G401.6 (cell line): ENCODE results near the gene HUNK.
"Not testable (repeated sequence)": the region's sequence is repeated elsewhere in the genome, so short reads cannot be mapped to it uniquely, and the experiment has no call there.

Experiments
- FAIRE-seq: peaks from 2 replicates; lab custom pipeline; 2012; peaks lifted over from hg19 to GRCh38; lab: Jason Lieb, UNC

HUNK gene

DNA sequence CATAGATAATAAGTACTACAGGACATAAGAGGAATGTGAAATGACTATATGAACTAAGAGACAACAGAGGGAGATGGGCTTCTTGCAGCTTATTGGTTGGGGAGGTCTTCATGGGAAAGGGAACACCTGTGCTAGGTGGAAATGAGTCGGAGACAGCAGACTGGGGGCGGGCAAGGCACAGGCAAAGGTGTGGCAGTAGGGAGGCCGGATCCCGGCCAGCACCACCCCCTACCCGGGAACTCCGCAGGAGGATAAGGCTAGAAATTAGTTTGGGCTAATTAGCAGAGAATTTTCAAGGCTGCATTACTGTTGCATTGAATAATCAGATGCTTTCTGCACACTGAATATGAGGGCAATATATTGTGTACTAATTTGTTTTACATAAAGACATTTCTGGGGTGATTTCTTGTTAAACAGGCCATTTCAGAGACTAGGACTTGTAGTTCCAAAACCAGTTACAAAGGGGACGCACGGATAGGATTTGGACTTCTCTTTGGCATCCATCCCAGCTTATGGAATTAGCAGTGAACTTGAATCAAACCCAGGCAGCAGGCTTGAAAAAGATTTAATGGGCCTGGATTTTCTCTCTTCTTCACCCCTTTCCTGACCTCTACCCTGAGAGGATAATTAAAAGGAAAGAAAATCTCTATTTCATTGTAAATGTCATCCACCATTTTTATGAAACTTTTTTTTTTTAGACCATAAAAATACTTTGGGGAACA, 2.2 kb upstream of the HUNK start:
- FAIRE-seq = no peak

DNA sequence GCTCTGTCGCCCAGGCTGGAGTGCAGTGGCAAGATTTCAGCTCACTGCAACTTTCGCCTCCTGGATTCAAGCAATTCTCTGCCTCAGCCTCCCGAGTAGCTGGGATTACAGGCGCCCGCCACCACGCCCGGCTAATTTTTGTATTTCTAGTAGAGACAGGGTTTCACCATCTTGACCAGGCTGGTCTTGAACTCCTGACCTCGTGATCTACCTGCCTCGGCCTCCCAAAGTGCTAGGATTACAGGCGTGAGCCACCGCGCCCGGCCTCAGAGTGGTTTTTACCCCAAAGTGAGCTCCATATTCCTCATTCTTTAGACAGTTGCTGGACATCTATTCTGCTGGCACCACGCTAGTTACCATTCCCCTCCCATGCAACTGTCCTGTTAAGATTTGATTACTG, 1.4 kb upstream of the HUNK start:
- FAIRE-seq = not testable (repeated sequence)

DNA sequence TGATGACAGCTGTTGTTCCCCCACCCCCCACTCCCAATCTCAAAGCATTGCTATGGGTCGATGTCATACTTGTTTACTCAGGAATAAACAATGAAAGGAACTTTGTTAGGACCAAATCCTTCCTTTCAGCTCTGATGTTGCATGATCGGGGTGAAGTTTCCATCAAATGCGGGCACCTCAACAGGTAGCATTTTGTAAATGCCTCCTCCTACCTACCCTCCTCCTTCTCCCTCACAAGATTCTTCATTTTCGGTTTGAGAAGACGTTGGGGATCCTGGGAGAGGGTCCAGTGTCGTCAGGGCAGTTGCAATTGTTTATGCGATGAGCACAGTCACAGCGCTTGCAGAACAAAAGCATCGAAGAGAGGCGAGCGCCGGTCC, 758 bp upstream of the HUNK start:
- no peak for FAIRE-seq

DNA sequence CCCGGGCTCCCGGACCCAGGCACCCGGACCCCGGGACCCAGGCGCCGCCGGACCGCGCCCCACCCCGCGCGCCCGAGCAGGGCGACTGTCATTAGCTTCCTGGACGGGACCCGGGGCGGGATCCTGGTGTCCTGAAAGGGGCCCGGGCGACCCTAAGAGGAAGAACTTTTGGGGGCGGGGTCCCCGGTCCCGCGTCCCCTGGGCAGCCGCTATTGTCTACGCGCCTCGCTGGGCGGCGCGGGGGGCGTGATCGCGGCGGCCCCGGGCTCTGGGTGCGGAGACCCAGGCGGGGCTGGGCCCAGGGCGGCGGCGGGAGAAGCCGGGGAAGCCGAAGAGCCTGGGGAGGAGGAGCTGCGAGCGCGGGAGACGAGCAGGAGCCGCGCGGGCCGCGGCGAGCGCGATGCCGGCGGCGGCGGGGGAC, 465 bp downstream of the HUNK start:
- no peak for FAIRE-seq

DNA sequence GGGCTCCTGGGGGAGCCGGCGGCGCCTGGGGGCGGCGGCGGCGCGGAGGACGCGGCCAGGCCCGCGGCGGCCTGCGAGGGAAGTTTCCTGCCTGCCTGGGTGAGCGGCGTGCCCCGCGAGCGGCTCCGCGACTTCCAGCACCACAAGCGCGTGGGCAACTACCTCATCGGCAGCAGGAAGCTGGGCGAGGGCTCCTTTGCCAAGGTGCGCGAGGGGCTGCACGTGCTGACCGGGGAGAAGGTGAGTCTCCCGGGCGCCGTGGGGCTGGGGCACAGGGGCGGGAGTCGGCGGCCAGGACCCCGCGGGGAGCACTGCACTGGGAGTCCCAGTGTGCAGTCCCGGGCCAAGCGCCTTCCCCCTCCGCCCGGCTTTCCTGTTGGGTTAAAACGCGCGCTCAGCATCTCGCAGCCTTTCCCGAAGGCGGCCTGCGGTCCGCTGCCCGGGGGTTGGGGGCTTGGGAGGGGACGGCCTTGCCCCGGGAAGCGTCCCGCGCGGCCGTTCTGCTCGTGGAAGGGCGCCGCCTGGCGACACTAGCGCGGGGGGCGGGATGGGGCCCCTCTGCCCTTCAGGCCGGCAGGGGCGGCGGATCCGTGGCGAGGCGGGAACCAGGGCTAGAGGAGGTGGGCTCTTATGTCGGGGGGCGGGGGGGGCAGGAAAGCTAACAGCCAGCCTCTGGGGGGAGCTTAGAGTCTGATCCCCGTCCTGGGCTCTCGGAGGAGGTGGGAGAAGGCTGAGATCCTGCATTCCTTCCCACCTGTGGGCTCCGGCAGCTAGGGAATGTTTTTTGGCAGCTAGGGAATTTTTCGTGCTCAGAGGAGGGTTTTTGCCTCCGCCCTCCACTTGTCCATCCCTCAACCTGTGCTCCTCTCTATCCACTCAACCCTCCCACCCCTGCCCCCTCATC, 1.1 kb downstream of the HUNK start:
- no peak for FAIRE-seq

DNA sequence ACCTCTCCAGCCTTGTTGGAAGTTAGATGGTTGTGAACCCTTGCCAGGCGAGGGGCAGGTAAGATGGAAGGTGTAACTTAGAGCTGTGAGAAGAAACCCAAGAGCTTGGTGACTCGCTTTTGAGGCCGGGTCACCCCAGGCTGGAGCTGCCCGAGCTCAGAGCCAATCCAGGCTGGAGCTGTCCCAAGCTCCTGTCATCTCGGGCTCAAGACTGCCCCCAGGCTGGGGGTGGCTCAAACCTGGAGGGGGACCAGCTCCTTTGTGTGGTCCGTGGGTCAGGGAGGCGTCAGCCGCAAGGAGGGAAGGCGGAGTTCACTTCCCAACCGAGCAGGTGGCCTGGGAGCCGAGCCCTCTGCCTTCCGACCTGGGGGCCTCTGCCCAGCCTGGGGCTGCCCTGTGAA, 2.0 kb downstream of the HUNK start:
- no peak for FAIRE-seq

DNA sequence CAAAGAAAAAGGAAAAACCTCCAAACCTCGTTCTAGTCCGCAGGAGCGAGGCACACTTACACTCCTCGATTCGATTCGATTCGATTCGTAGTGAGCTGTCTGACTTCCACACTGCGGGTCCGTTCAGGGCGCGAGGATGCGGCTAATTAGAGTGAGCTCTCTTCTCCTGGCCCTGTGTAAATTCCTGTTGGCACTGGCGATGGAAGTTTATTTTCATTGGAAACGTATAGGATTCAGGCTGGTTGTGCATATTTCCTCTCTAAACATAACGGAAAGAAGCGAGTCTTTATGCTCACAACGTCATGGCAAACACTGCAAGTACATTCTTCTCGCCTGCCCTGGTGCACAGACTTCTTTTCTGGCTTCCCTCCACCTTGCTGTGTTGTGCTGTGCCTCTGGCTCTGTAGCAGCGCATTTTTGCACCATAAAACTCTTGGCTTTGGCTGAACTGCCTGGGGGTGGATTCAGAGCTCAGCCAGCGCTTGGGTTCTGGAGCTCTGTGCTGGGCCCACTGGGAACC, 2.7 kb downstream of the HUNK start:
- no peak for FAIRE-seq

DNA sequence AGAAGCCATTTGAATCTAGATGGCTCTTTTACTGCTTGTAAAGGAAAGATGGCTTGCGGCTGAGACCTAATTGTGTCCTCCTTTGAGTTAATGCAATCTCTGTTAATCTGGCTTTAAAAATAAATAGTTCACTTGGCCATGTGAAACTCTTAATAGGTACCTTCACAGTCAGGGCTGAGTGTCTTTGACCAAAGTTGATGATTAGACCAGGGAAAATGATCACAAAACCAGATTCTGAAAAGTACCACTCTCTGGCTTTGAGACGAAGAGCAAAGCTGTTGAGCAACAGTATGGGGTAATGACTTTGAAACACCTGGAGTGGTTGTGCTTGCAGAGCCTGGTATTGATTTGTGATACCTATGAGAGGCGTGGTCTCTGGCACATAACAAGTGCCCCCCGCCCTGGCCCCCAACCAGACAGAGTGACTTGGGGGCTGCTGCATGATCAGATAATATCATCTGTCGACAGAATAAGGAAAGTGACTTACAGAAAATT, 4.7 kb downstream of the HUNK start:
- no peak for FAIRE-seq

DNA sequence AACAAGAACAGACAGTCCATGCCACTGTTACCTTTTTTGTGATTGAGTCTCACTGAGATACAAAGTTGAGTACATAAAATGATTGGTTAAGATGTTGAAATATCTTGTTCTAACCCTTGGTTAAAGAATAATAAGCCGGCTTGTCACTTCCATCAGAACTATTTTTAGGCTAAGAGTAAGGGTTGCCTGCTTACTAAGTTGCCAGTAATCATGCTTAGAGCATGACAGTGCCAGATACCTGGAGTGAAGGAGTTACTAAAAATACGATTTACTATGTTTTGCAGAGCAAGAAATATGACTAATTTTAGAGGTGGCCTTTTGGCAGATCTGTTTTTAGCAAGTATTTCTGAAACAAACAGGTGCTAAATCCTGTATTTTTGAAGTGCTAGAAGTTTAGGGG, 6.0 kb downstream of the HUNK start:
- no peak for FAIRE-seq

DNA sequence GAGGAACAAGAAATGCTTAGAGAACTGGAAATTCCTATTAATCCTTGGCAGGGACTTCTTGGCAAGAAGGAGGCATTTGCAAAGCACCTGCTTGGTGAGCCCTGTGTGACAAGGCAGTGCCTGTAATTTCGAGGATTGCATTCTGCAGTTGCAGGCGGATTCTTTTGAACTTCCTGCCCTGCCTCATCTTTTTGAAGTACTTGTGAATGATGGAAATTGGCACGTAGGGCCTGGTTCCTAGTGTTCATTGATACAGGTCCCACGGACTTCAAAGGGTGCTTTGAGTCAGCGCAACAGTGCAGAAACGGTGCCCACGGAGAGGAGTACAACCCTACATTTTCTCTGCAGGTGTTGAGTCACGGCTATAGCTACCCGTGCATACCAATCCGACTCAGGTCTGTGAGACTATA, 6.4 kb downstream of the HUNK start:
- FAIRE-seq = no peak

DNA sequence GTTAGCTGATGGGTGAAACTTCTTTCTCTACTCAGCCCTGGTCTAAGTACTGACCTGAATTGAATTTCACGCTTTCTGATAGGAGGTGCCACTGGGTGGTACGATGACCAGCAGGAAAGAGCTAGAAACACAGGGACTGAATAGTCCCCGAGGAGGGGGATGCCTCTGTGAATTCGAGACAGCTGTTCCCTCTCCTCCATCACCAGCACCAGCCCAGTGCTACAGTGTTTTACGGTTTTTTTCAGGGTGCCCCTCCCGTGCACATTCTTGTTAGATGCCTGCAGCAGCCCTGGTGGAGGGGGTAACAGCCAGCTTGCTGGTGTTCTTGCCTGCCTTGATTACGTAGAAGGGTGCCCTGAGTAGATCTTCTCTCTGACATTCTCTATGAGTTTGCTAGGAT, 7.1 kb downstream of the HUNK start:
- FAIRE-seq = no peak

DNA sequence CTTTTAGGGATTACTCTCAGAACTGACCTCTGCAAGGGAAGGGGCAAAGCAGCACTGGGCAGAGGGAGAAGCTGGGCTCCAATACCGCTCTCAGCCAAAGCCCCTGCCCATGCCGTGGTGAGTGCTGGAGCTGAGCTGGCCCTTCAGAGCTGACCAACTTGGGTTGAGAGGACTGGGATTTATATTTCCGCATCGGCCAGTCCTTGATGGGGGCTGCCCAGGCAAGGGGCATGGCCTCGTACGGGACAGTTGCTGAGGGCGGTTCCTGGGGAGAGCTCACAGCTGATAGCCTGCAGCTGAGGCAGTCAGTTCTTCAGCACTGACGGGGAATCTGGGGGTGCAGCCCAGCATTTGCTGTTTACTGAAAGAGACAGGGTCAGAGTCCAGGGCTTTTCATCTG, 8.0 kb downstream of the HUNK start:
- no peak for FAIRE-seq

DNA sequence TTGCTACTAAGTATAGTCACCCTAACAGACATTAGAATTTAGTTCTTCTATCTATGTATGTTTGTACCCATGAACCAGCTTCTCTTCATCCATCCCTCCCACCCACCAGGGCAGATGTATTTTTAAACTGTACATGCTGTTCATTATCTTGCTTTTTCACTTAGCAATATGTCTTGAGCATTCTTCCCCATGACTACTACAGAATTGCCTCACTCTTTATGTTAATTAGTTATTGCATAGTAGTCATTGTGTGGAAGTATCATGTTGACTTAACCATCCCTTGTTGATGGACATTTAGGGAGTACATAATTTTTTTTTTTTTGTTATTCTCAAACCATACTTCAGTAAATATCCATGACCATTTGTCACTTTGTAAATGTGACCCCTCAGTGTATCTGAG, 9.9 kb downstream of the HUNK start:
- no peak for FAIRE-seq

DNA sequence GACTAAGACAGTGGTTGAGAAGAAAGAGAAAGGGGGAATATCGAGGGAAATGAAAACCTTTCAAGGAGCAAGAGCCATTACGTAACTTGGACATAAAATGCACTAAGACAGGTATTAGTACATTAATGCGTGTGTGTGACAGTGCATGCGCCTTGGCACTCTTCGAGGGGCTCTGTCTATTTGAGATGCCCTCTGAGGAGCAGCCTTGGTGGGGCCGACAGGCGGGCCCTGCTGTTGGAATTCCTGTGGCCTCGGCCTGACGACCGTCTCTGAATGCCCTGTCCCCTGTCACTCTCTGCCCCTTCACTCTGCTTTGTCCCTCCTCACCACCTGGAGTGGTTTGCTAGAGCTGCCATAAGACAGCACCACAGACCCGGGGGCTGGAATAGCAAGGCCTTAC, 12.3 kb downstream of the HUNK start:
- no peak for FAIRE-seq

DNA sequence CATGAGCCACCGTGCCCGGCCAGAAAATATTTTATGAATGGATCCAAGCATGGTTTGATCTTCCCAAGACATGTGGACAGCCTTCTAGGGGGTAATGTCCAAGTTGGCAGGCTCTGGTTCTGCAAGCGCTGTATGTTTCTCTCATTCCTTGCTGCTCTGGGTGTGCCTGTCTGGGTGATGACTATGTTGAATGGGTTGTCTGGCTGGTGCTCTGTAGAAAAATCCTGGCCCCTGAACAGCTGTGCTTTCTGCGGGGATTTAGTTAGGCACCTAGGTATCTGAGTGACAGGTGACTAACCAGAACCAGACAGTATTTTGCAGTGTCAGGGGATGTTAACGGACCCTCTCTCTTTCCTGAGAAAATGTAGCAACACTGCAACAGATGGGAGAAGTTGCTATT, 14.1 kb downstream of the HUNK start:
- no peak for FAIRE-seq

DNA sequence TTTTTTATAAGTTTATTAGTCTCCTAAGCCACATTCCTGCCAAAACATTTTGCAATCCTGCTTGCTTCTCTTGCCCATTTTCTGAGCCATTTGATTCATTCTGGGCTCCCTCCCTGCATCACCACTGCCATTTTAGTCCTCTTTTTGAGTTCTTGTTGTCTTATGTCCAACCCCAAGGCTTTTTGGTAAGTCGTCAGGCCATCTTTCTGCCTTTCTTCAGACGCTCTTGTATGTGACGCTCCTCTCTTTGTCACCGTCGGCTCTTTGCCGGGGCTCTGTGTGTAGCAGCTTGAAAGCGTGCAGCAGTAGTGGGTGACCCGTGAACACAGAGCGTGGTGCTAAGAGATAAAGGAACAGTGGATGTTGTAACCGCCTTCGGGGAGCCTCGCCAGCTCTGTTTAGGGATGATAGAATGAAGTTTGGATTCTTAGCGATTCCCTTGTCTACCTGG, 14.6 kb downstream of the HUNK start:
- no peak for FAIRE-seq

DNA sequence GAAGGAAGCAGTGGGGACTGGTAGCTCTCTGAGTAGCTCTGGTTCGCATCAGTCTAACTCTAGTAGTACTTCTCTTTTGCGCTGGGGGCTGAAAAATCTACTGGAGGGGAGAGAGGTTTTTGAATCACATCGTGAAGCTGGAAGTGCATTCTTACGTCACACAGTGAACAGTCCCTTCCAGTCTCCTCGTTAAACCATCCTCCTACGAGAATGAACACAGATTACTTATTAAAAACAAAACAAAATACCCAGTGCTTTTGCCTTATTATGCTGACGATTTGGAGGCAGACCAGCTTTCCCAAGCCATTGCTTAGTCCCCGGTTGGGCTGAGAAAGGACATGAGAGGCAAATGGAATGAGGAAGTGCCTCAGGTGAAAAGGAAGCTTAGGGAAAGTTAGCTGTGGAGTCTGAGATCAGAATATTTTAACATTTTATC, 16.1 kb downstream of the HUNK start:
- no peak for FAIRE-seq

DNA sequence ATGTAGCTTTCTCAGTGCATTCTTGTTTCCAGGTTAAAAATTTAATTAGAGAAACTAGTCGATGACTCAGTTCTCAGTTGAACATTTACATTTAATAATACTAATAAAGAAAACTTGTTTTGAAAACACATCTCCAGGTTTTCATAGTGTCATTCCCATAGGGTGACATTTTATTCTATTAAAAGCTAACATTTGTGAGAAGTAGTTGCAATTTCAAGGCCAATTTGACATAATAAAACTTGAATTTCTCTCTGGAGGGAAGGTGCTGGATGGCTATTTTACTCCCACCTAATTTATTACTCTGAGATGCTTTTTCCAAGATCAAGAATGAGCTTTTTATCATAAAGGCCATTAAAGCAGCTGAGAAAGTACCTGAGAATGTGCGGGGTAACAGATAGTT, 16.6 kb downstream of the HUNK start:
- FAIRE-seq = no peak

DNA sequence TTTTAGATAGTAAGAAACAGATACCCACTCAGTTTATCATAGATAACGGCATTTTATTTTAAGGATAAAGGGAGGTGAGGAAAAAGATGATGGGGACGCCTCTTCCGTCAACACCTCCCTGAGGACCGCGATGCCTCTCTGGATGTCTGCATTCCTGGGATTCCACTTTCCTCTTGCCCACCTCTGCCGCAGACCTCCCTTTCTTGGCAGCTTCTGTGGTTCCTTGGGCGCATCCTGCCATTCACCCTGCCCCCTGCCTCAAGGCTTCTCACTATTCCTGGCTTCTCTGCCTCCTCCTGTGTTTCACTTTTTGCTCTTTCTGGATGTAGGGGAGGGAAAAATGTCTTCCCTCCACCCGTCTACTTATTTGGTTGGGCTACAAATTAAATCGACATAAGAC, 19.9 kb downstream of the HUNK start:
- FAIRE-seq = no peak

DNA sequence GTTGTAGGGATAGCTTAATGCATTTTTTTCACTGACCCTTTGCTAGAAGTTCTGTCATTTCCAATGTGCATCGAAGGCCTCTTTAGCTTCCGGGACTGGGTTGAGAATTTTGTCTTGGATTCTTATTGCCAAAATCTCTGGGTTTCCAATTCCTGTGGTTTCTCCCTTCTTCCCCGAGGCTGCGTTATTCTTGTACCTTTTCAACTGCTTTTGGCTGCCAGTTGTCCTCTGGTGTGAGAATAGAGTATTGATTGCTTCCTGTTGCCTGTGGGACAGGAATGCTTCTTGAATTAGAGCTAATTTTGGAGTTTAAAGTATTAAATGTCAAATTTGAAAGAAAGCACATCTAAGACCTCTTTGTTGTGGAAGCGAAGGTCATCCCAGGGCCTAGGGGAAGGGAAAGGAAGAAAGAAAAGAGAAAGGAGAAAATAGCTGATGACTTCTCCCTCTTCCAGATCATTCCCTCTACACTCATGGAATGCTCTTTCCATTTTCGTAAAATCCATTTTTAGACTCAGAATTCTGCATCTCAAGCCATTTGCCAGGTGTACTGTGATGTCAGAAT, 21.1 kb downstream of the HUNK start:
- no peak for FAIRE-seq

DNA sequence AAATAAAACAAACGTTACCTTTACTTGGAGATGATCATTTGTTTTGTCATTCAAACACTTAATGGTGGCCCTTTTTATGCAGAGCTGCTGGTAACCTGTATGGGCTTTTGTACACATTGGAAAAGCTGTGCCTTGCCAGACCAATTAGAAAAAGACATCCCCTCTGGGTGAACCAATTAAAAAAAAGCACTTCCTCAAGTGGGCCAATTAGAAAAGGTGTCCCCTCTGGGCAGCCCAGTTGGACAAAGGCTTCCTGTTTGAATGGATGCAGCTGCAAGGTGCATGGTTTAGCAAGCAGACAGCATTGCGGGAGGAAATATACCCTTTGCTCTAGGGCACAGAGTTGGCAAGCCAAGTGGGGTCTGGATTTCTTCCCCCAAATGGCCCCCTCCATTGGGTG, 21.6 kb downstream of the HUNK start:
- no peak for FAIRE-seq

DNA sequence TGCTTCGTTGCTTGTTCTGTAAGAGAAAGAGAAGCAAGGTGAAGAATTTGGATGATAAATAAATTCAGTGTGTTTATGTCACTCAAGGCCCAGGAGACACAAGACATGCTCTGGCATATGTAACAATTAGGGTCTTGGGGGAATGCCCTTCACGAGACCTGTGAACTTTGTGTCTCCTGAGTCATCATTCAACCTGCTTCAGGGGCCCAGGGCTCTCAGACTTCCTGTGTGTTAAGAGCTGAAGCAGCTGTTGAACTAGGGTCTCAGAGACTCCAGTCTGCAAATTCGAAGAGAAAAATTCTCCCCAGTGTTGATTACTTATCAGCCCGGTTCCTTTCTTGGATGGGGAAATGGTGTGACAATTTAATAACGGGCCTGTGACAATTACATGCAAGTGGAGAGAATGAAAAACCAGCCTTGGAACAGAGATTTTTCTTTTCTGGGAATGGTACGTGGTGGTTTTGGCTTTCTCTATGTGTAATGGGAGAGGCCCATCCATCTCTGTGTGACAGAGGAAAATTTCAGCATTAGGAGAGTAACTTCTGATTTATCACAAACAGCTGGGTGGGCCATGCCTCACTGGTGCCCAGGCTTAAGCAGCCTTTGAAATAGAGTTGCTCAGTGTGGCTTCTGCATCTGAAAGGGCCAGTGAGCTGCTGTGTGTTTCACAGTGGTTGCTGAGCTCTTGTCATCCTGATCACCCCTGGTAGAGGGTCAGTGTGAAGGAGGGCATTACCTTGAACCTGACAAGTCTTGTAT, 22.4 kb downstream of the HUNK start:
- no peak for FAIRE-seq
